HG02973 (cell line): ENCODE data around the gene STRAP.
"Not testable (repeated sequence)": the region's sequence is repeated elsewhere in the genome, so short reads cannot be mapped to it uniquely, and the experiment has no call there.

Experiments used
- ATAC-seq: cut with Tn5 transposase; IDR thresholded peaks from one replicate; pipeline ENCODE4 v1.9.1; 2021; ENCODE audit warnings: moderate library complexity; ENCODE audit not compliant: unreplicated experiment

The STRAP gene

DNA sequence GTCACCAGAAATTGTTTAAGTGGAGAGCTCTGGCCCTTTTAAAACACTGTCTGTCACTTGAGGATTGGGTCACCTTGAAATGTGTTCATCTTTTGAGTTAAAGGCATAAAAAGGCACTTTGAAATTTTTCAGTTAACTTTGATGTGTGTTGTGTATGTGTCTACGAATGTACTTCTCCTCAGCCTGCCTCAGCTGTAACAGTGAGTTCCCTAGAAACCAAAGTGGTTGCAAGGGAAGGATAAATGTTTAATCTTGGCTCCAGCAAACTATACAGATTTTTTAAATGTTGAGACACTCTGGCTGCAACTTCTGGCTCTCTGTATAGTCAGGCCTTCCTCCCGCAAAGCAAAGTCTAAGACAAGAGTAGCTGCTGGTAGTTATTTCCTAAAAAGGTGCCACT is 37.2 kb downstream of the STRAP start:
- ATAC-seq = no peak

DNA sequence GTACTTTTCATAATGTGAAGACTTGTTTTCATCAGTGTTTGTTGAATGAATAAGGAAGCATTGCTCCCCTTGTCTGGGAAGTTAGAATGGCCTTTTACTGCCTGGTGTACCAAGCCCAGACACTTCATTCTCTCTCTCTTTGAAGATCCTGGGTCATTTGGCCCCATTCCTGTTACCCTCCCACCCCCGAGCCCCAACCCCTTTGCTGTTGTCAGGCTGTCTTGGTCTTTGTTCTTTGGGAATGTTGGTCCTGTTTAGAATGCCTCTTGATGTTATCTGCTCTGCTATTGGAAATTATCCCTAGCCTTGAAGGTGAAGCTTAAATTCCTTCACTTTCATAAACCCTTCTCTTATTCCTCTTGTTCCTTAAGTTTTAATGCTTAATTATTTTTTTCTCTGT is 42.8 kb downstream of the STRAP start:
- ATAC-seq = no peak

DNA sequence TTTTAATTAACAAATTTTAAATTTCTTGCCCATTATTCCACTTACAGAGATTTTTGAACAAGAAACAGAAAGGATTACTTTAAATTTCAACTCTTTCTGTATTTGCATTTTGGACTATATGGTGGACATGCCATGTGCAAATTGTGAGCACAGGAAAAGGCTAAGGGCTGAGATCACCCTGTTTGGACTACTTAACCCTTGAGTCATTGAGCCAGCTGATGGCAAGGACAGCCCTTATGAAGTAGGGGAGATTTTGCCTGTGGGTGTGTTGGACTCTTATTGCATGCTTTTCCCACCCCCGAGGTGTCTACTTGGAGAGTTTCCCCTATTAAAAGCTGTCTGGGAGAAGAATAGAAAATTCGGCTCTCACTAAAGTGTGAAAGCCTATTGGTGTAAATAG is 46.2 kb downstream of the STRAP start:
- no peak for ATAC-seq

DNA sequence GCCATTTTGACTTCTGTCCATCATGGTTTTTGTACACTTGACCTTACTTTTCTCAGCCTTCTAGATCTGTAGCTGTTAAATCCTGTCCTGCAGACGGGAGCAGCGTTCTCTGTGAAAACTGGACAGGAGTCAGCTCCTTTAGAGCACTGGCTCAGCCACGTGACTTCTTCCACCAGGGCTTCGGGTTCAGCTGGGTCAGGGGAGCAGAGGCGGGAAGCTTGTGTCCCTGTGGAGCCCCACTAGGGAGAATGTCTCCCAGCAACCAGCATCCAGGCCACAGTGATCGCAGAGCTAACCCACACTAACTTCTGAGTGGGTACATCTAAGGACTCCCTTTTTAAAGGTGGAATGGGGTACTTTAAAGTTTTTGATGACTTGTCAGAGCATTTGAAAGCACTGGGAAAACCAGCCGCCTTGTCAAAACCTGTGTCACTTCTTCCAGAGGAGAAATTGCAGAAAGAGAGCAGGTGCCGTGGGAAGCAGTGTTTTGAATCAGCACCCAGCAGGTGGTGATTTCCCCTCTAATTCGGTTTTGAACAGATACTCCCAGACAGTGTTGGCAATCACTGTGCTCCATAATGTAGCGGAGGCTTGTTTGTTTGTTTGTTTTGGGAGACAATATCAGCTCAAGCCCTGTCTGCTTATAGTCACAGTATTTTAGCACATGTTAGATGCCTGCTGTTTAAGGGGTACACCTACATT is 46.8 kb downstream of the STRAP start:
- ATAC-seq = no peak

DNA sequence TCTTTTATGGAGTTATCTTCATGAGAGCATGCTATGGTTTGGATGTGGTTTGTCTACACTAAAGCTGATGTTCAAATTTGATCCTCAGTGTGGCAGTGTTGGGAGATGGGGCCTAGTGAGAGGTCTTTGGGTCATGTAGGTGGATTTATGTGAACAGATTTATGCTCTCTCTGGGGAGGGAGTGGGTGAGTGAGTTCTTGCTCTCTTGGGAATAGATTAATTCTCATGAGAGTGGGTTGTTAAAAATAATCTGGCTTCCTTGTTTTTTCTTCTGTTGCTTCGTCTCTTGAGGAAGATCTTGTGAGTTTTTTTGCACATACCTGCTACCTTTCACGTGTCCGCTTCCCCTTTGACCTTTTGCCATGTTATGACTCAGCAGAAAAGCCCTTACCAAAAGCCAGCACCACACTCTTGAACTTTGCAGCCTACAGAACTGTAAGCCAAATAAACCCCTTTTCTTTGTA is 49.4 kb downstream of the STRAP start:
- ATAC-seq = peak; percentile 65

DNA sequence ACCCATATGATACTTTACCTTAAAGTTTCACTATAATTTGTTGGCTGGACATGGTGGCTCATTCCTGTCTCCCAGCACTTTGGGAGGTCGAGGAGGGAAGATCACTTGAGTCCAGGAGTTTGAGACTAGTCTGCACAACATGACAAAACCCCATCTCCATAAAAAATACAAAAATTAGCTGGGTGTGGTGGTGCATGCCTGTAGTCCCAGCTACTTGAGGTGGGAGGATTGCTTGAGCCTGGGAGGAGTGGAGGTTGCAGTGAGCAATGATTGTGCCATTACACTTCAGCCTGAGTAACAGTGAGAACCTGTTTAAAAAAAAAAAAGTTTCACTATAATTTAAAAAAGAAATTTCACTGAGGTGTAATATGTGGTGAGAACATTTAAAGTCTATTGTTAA is 50.1 kb downstream of the STRAP start:
- ATAC-seq = no peak

DNA sequence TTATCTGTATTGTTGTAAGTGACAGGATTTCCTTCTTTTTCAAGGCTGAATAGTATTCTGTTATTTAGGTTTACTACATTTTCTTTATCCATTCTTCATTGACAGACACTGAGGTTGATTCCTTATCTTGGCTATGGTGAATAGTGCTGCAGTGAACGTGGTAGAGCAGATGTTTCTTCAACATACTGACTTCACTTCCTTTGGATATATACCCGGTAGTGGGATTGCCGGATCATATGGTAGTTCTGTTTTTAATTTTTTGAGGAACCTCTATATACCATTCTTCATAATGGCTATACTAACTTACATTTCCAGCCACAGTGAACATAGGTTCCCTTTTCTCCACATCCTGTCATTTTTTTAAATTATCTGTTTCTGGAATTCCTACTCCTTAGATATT is 50.8 kb downstream of the STRAP start:
- no peak for ATAC-seq

DNA sequence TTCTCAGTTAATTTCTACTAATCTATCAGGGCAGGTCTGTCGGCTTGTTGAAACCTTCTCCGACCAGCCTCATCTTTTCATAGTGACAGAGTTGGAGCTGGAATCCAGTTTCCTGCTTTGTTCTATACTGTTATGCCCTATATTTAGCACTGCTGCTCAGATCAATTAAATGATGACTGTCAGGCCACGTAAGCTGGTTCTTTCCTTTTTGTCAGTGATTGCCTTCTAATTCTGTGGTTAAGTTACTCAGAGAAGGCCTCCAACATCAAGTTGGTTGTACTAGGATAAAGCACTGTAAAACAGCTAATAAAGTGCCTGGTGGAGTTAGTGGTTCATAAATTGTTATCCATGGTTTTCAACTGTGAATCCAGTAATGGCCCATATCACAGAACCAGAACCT is 51.6 kb downstream of the STRAP start:
- no peak for ATAC-seq

DNA sequence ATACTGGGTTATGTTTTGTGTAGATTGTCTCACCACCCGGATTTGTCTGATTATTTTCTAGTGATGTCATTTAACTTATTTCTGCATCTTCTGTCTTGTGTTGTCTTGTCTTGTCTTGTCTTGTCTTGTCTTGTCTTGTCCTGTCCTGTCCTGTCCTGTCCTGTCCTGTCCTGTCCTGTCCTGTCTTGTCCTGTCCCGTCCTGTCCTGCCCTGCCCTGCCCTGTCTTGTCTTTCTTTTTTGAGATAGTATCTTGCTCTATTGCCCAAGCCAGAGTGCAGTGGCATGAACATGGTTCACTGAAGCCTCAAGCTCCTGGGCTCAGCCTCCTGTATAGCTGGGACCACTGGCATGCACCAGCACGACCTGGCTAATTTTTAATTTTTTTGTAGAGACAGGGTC is 54.6 kb downstream of the STRAP start:
- no peak for ATAC-seq

DNA sequence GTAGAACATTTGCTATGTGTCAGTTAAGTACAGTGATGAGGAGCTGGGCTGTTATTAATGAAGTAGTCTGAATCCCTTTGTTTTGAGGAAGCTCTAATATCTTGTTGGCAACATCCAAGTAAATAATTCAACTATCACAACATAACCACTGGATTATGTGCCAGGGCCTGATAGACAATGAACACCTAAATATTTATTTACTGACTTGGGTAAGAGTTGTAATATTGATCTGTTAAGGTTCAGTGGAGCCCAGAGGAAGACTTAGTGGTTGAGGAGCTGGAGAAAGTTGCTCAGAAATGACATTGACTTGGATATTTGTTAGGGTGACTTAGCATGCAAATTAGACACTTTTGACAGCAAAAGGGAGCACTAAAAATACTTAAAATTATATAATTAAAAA is 55.7 kb downstream of the STRAP start:
- ATAC-seq = no peak

DNA sequence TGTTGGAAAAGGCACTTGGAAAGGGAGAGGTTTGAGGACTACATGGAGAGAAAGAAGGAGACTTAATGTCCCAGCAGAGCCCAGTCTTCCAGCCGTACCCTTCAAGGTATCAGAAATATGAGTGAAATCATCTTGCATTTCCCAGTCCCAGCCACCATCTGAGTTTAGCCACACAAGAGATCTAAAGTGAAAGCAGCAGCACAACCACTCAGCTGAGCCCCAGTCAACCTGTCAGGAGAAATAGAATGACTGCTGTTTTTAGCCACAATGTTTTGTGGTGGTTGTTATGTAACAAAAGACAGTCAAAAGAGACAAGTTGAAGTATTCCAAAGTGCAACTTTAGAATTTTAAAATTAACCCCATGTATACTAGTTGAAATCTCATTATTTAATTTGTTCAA is 56.9 kb downstream of the STRAP start:
- no peak for ATAC-seq

DNA sequence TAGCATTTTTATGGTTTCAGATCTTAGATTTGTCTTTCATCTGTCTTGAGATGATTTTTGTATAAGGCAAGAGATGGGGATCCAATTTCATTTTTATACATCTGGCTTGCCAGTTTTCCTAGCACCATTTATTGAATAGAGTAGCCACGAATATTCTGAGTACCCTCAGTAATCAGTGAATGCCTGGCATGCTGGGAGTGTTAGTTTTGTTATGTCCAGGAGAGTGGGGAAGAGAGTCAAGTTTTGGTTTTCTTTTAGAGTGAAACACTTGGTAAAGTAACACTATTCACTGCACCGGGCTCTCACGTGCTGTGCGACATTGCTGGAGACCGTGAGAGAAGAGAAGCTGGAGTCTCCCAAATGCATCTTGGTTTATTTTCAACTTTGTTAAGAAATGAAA is 60.3 kb downstream of the STRAP start:
- no peak for ATAC-seq

DNA sequence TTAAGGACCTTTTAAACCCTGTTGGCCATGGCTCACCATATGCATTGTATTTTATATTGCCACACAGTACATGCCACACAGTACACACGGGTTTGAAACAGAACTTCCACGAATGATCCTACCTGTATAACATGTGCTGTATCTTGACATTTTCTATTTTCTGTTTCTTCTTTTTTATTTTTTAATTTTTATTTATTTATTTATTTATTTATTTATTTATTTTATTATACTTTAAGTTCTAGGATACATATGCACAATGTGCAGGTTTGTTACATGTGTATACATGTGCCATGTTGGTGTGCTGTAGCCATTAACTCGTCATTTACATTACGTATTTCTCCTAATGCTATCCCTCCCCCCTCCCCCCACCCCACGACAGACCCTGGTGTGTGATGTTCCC is 61.3 kb downstream of the STRAP start:
- not testable (repeated sequence) for ATAC-seq

DNA sequence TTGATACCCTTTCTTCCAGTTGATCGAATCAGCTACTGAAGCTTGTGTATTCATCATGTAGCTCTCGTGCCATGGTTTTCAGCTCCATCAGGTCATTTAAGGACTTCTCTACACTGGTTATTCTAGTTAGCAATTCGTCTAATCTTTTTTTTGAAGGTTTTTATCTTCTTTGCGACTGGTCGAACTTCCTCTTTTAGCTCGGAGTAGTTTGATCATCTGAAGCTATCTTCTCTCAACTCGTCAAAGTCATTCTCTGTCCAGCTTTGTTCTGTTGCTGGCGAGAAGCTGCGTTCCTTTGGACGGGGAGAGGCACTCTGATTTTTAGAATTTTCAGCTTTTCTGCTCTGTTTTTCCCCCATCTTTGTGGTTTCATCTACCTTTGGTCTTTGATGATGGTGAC is 66.3 kb downstream of the STRAP start:
- ATAC-seq = not testable (repeated sequence)
